AG10803 (cell line): ENCODE results near the gene KIF5C.

ENCODE experiments used
- DNase-seq: peaks from one replicate; pipeline ENCODE4 v3.0.0; 2010; ENCODE audit warnings: low read depth
- H3K4me3 ChIP-seq: 2 replicates; pipeline ENCODE4 v1.5.1; 2011; ENCODE audit warnings: mild to moderate bottlenecking, low read length, control low read depth
- TF ChIP-seq, protein P1 (sequence below): conservative IDR thresholded peaks from 2 replicates; pipeline ENCODE4 v1.5.1; 2011; ENCODE audit warnings: mild to moderate bottlenecking, low read length, control low read depth, inconsistent platforms

The KIF5C gene

DNA sequence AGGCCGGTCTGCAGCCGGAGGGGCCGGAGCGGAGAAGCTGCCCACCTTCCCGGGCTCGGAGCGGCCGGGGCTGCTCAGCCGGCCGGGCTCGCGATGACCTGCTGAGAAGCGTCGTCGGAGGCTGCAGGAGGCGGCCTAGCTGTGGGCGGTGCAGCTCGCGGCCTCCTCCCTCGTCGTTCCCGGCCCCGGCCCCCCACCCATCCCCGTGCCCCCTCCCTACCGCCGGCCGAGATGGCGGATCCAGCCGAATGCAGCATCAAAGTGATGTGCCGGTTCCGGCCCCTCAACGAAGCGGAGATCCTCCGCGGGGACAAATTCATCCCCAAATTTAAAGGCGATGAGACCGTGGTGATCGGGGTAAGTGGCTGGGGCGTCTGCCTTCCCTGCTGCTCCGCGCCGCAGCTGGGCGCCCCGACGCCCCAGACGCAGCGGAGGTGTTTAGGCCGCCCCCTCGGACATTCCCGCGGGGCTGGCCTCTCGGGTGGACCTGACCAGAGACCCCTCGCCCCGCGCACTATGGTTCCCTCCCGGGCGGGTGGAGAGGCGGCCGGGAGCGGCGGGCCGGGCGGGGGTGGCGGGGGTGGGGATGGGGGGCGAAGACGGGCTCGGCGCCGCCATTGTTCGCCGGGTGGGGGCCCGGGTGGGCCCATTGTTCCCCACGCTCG, 492 bp downstream of the KIF5C start:
- H3K4me3 ChIP-seq = no peak overlapping the region
- DNase-seq = no peak
- TF ChIP-seq, protein P1, sequence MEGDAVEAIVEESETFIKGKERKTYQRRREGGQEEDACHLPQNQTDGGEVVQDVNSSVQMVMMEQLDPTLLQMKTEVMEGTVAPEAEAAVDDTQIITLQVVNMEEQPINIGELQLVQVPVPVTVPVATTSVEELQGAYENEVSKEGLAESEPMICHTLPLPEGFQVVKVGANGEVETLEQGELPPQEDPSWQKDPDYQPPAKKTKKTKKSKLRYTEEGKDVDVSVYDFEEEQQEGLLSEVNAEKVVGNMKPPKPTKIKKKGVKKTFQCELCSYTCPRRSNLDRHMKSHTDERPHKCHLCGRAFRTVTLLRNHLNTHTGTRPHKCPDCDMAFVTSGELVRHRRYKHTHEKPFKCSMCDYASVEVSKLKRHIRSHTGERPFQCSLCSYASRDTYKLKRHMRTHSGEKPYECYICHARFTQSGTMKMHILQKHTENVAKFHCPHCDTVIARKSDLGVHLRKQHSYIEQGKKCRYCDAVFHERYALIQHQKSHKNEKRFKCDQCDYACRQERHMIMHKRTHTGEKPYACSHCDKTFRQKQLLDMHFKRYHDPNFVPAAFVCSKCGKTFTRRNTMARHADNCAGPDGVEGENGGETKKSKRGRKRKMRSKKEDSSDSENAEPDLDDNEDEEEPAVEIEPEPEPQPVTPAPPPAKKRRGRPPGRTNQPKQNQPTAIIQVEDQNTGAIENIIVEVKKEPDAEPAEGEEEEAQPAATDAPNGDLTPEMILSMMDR = no peak

DNA sequence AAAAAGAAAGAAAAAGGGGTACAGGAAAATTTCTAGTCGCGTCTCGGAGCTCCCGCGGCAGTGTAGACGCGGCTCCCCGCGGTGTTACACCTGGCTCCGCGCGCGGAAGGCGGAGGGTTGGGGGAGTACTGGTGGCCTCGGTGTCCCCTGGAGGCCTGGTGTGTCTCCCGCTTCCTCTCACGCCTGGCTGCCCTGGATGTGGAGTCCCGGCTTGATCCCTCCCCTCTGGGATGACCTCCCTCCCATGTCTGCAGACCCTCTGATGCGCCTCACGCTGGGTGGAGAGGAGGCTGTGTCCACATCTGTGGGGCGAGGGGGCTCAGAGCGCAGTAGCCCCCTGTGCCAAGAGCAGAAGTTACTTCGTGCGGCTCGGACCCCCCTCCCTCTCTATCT, 1.2 kb downstream of the KIF5C start:
- no peak overlapping the region for H3K4me3 ChIP-seq
- DNase-seq = no peak
- TF ChIP-seq, protein P1 = no peak

DNA sequence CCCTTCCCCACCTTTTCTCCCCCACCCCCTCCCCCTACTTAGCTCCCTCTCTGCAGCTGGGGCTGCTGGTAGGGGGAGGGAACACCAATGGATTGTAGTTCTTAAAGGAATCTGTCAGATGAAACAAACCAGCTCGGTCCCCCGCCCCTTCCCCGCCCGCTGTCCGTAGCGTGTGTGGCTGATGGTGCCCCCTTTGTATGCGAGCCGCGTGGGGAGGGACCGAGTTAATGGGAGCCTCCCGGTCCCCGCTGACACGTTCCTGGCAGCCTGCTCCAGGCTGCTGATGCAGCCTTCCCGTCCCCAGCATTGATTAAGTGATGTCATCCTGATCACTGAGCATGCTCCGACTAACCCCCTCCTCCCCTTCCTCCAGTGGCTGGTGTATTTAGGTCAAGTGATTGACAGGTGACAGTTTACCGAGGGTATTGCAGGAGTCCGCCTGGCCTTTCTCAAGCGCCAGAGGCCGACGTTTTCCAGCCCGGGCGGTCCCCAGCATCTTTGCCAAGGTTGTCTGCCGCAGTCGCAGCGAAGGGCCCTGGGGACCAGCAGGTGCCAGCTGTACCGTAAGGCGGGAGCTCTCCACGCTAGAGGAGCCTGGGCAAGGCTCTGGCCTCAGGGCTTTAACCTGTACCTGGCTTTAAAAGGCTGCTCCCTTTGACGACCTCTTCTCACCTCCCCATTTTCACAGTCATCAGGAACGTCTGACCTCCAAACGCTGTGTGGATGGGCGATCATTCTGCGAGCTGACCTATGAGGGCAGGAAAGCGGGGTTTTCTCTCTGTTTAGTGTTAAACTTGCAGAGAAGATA, 1.8 kb downstream of the KIF5C start:
- H3K4me3 ChIP-seq = no peak overlapping the region

DNA sequence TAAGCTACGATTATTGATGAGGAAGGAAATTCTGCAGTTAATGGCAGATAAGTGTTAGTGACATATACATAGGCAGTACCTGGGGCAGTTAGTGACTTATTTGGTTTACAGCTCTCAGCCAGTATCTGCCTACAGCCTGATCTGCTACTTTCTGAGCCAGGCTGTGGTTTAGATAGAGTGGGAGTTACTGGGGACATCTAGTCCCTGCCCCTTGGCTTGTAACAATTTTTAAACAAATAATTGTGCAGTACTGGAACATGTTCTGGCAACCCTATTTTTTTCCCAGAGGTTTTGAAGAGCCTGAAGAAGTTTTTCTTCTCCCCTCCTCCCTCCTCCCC, 2.3 kb downstream of the KIF5C start:
- DNase-seq = no peak
- H3K4me3 ChIP-seq = no peak overlapping the region
- TF ChIP-seq, protein P1 = no peak

More for the DNA sequence above, 1.8 kb downstream of the KIF5C start:
- TF ChIP-seq, protein P1 = no peak
- no peak for DNase-seq

DNA sequence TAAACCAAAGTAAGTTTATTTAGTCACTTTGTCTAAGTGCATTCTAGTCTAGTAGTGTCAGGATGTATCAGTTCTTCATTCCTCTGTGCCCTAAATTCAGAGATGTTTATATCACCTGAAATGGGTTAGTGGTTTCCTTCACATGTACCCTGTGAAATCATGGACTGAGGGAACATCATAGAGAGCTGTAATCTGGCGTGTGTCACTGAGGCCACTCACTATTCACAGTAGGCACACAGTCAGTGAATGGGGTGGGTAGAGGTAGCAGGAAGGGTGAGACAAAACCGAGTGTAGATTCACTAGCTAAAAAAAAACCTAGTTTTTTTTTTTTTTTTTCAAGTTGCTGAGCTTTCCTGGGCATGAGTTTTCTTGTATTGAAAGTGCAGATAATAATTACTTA, 5.6 kb downstream of the KIF5C start:
- TF ChIP-seq, protein P1 = no peak
- no peak overlapping the region for H3K4me3 ChIP-seq
- no peak for DNase-seq

DNA sequence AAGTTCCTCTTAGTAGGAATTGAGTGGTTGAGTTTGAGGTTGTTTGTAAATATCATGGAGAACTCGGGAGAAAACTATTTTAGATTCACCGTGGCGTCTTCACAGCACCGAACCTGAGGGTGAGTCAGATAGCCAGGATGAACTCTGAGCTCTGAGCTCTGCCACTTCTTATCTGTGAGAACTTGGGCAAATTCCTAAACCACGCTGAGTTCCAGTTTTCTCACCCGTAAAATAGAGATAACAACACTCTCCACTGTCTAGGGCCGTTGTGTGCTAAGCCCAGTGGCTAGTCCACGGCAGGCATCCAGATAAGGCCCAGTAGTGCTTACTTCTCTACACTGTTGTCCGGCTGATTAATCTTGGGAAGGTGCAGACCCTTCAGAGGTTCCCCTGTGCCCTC, 7.0 kb downstream of the KIF5C start:
- no peak overlapping the region for H3K4me3 ChIP-seq
- TF ChIP-seq, protein P1 = no peak
- DNase-seq = no peak

DNA sequence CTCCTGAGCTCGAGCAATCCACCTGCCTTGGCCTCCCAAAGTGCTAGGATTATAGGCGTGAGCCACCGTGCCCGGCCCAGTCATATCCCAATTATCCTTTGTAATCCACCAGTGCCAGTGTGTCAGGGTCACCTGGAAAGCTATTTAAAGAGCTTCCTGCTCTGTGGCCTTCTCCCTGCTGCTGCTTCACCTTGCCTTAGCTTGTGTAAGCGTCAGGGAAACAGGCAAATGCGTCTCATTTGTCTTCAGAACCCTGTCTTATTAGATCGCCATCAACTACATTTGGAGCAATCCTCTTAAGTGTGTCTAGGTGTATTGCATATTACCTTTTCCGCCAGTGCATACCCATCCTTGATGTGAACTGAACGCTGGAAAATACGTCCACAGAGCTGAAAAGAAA, 10.2 kb downstream of the KIF5C start:
- H3K4me3 ChIP-seq = no peak overlapping the region
- DNase-seq = no peak
- TF ChIP-seq, protein P1 = no peak
